Activated naive CD8-positive, alpha-beta T cell (primary cell): Measurements from ENCODE around the gene HYLS1.
A peak's percentile ranks its signal among the peaks of the same experiment; 100 is the strongest.
"Not testable (repeated sequence)": the region's sequence is repeated elsewhere in the genome, so short reads cannot be mapped to it uniquely, and the experiment has no call there.

Source experiments
- H3K27ac Mint-ChIP-seq: one replicate; pipeline ENCODE4 v1.8.0; 2021; ENCODE audit warnings: mixed read lengths
- H3K27me3 Mint-ChIP-seq: one replicate; pipeline ENCODE4 v1.8.0; 2021; ENCODE audit warnings: mixed read lengths
- H3K36me3 Mint-ChIP-seq: one replicate; pipeline ENCODE4 v1.8.0; 2021; ENCODE audit warnings: mixed read lengths
- H3K4me1 Mint-ChIP-seq: one replicate; pipeline ENCODE4 v1.8.0; 2021; ENCODE audit warnings: low read depth, mixed read lengths
- H3K4me3 Mint-ChIP-seq: one replicate; pipeline ENCODE4 v1.8.0; 2021; ENCODE audit warnings: mild to moderate bottlenecking, mixed read lengths
- H3K9me3 Mint-ChIP-seq: one replicate; pipeline ENCODE4 v1.8.0; 2021; ENCODE audit warnings: low read depth, mixed read lengths

The HYLS1 gene

GRCh38 chr11:125890447-125891100, 3.1 kb downstream of the HYLS1 start:
- Mint-ChIP-seq H3K36me3 (peaks cover 2% of the 10 kb centered on the region), H3K27me3 (no peaks in the 10 kb centered on the region), H3K4me3 (no peak overlapping the region), H3K4me1 (peaks cover 28% of the 10 kb centered on the region), H3K9me3 (no peaks in the 10 kb centered on the region), H3K27ac (no peak overlapping the region)

DNA sequence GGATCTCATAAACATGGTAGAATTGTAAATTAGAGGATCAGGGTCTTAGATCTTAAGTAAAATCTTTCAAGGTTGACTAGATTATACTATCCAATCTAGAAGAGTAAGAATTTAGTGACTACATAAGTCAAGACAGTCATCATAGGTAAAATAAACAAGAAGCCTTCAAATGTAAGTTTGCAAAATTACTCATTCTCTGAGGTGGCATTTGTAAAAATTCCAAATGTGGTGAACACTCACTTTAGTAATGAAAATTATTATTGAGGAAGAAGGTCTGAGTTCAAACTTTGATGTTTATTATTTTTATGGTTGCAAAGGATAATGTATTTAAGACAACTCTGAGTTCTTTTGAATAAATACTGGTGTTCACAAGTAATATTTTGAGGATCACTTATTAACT, 4.6 kb downstream of the HYLS1 start:
- peaks cover 2% of the 10 kb centered on the region for H3K36me3 Mint-ChIP-seq
- no peak overlapping the region for H3K4me3 Mint-ChIP-seq
- no peaks in the 10 kb centered on the region for H3K27me3 Mint-ChIP-seq
- H3K4me1 Mint-ChIP-seq, result peaks cover 29% of the 10 kb centered on the region
- H3K9me3 Mint-ChIP-seq, result no peaks in the 10 kb centered on the region
- no peak overlapping the region for H3K27ac Mint-ChIP-seq

DNA sequence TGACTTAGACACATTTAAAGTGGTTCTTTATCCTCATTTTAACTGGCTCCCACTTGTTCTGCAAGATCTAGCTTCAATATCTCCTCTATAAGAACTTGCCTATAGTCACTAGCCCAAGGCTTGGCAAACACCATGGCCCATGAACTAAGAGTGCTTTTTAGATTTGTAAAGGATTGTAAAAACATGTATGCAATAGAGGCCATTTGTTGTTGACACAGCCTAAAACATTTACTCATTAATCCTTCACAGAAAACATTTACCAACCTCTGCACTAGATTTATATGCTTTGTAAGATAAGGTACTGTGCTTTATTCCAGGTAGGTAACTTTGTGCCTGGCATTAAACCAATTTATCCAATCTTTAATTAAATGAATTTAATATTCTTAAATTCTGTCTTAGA, 5.5 kb downstream of the HYLS1 start:
- no peak overlapping the region for H3K27ac Mint-ChIP-seq
- no peaks in the 10 kb centered on the region for H3K27me3 Mint-ChIP-seq
- no peak overlapping the region for H3K4me3 Mint-ChIP-seq
- peaks cover 3% of the 10 kb centered on the region for H3K36me3 Mint-ChIP-seq
- peaks cover 29% of the 10 kb centered on the region for H3K4me1 Mint-ChIP-seq
- H3K9me3 Mint-ChIP-seq, result no peaks in the 10 kb centered on the region

- H3K9me3 Mint-ChIP-seq, result no peaks in the 10 kb centered on the region
- peaks cover 8% of the 10 kb centered on the region for H3K27me3 Mint-ChIP-seq
- peak overlapping the region; percentile 50 for H3K27ac Mint-ChIP-seq
- H3K4me3 Mint-ChIP-seq, result peak overlapping the region; percentile 98
- H3K4me1 Mint-ChIP-seq, result peaks cover 44% of the 10 kb centered on the region
- peaks cover 7% of the 10 kb centered on the region for H3K36me3 Mint-ChIP-seq
These were observed 14.4 kb downstream of the HYLS1 start for GRCh38 chr11:125901872-125902271.

GRCh38 chr11:125902277-125902926, 14.9 kb downstream of the HYLS1 start:
- peak overlapping the region; percentile 98 for H3K4me3 Mint-ChIP-seq
- H3K4me1 Mint-ChIP-seq, result peaks cover 41% of the 10 kb centered on the region
- peak overlapping the region; percentile 96 for H3K27ac Mint-ChIP-seq
- no peaks in the 10 kb centered on the region for H3K9me3 Mint-ChIP-seq
- peaks cover 7% of the 10 kb centered on the region for H3K36me3 Mint-ChIP-seq
- peaks cover 8% of the 10 kb centered on the region for H3K27me3 Mint-ChIP-seq

DNA sequence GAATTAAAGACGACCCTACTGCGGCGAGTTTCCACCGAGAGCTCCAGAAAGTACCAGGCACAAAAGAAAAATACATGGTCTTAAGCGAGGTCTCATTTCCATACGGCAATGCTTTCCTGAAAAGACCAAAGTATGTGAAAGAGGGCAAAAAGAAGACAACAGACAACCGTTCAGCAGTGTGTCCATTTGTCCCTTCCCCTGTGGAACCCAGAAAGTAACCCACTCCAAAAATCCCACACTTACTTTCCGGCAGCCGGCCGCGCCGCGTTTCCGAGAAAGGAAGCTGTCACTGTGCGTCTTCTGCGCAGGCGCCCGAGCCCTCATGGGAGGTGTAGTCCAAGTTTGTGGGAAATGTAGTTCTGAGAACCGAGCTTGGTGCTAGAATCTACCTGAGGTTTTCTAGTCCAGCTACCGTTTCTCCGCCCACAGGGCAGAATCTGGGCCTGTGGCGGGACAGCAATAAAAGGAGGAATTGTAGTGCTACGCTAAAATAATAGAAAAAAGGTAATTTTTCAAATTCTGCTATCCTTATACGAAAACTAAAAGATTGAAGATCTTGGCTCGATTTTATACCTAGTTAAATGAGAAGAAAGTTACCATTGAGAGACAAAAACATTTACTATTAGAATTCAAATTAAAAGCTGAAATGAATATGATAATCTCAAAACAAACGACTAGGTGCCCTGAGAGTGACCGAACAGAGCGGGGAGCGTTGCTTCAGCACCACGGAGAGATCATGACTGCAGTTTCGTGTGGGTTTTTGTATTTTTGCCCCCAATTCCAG, 15.7 kb downstream of the HYLS1 start, which contains the start of gene PUS3:
TSS of gene PUS3 (minus strand) at position 280 of the 784 bp plus-strand sequence. CDS start 6,922 bp downstream, outside the sequence.
- Mint-ChIP-seq H3K27ac (peak within 1 kb of the TSS; percentile 96), H3K36me3 (peaks cover 5% of the 10 kb centered on the region), H3K4me1 (peaks cover 38% of the 10 kb centered on the region), H3K4me3 (peak within 1 kb of the TSS; percentile 98), H3K27me3 (peaks cover 8% of the 10 kb centered on the region), H3K9me3 (no peaks in the 10 kb centered on the region)

GRCh38 chr11:125903711-125904659, 16.5 kb downstream of the HYLS1 start, which contains the start of gene DDX25:
Gene DDX25, plus strand, starts transcription at chr11:125904508. Its CDS starts 10 bp downstream, at chr11:125904518.
- Mint-ChIP-seq H3K27ac (peak within 1 kb of the TSS; percentile 96), H3K4me1 (peaks cover 38% of the 10 kb centered on the region), H3K4me3 (peak within 1 kb of the TSS; percentile 98), H3K36me3 (peaks cover 4% of the 10 kb centered on the region), H3K27me3 (peaks cover 8% of the 10 kb centered on the region), H3K9me3 (no peaks in the 10 kb centered on the region)

DNA sequence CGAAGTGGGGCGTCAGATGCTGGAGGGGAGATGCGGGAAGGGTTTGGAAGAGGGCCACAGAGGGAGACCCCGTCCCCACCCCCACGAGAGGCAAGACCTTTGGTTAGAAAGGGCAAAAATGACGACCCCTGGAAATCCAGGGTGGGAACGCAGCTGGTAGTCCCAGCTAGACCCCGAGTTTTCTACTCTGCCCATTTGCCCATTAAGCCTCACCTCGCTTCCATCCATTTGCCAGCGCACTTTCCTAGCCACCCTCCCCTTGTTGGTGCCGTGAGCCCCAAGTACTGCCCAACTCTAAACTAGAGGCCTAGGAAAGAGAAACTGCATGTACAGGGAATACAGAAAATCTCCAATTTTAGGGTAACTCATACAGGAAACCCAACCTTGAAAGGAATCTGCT, 17.2 kb downstream of the HYLS1 start:
- Mint-ChIP-seq H3K27me3 (peaks cover 8% of the 10 kb centered on the region), H3K4me1 (peaks cover 31% of the 10 kb centered on the region), H3K36me3 (peaks cover 1% of the 10 kb centered on the region), H3K27ac (no peak overlapping the region), H3K4me3 (peak overlapping the region; percentile 86), H3K9me3 (no peaks in the 10 kb centered on the region)

GRCh38 chr11:125910226-125910849, 22.9 kb downstream of the HYLS1 start:
- no peak overlapping the region for H3K27ac Mint-ChIP-seq
- no peaks in the 10 kb centered on the region for H3K4me1 Mint-ChIP-seq
- no peaks in the 10 kb centered on the region for H3K36me3 Mint-ChIP-seq
- no peak overlapping the region for H3K4me3 Mint-ChIP-seq
- no peaks in the 10 kb centered on the region for H3K9me3 Mint-ChIP-seq
- peaks cover 7% of the 10 kb centered on the region for H3K27me3 Mint-ChIP-seq

DNA sequence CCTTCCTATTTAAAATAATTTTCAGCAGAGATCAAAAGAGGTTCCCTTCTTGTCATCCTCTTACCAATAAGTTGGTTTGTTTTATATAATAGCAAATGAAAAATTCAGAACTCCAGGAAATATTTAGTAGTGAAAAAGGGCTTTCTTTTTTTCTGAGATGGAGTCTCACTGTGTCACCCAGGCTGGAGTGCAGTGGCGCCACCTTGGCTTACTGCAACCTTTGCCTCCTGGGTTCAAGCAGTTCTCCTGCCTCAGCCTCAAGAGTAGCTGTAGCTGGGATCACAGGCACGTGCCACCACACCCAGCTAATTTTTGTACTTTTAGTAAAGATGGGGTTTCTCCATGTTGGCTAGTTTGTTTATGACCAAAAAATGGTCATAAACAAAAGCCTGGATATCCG, 27.1 kb downstream of the HYLS1 start:
- H3K4me1 Mint-ChIP-seq, H3K4me3 Mint-ChIP-seq: not testable (repeated sequence)

DNA sequence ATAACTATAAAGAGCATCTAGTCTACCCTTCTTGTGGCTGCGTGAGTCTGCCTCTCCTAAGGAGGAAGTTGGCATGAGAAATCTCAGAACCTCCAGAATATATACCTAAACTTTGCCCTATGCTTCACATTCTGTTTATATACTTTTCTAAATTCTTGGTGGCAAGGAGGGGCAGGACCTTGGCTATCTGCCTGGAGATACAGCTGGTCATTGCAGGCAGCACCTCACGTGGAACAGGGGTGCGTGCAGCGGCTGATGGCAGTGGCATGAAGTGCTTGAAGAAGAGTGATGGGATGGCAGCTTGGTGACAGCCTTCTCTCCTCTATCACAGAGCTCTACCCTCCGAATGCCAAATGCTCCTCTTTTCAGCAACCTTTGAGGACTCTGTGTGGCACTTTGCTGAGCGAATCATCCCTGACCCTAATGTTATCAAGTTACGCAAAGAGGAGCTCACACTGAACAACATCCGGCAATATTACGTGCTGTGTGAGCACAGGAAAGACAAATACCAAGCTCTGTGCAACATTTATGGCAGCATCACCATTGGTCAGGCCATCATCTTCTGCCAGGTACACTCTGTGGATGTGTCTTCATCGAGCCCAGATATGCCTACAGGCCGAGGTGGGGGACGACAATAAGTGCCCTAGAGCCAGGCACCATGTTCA, 29.3 kb downstream of the HYLS1 start:
- no peaks in the 10 kb centered on the region for H3K4me1 Mint-ChIP-seq
- H3K36me3 Mint-ChIP-seq, result no peaks in the 10 kb centered on the region
- no peak overlapping the region for H3K27ac Mint-ChIP-seq
- H3K9me3 Mint-ChIP-seq, result no peaks in the 10 kb centered on the region
- no peak overlapping the region for H3K4me3 Mint-ChIP-seq
- H3K27me3 Mint-ChIP-seq, result peaks cover 9% of the 10 kb centered on the region

More for the DNA sequence above, 27.1 kb downstream of the HYLS1 start:
- not testable (repeated sequence) for H3K27me3 Mint-ChIP-seq, H3K36me3 Mint-ChIP-seq, H3K9me3 Mint-ChIP-seq, H3K27ac Mint-ChIP-seq

GRCh38 chr11:125918140-125918840, 30.8 kb downstream of the HYLS1 start:
- Mint-ChIP-seq H3K27ac (no peak overlapping the region), H3K4me1 (no peaks in the 10 kb centered on the region), H3K4me3 (no peak overlapping the region), H3K36me3 (no peaks in the 10 kb centered on the region), H3K9me3 (no peaks in the 10 kb centered on the region), H3K27me3 (peaks cover 7% of the 10 kb centered on the region)

DNA sequence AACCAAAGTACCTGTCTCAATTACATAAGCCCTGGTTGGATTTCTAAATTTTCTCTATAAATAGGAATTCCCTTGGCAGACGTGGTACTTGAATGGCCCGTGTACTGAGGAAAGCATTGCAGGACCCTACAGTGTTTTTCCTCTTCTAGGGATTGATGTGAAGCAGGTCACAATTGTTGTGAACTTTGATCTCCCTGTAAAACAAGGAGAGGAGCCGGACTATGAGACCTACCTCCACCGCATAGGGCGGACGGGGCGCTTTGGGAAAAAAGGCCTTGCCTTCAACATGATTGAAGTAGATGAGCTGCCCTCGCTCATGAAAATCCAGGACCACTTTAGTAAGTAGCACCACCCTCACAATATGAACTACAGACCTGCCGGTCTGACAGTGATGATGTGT, 33.6 kb downstream of the HYLS1 start:
- Mint-ChIP-seq H3K4me1 (no peaks in the 10 kb centered on the region), H3K4me3 (no peak overlapping the region), H3K36me3 (no peaks in the 10 kb centered on the region), H3K27ac (no peak overlapping the region), H3K27me3 (peaks cover 9% of the 10 kb centered on the region), H3K9me3 (no peaks in the 10 kb centered on the region)
